Measurements from ENCODE around the gene ROR1.

- no peak for TF ChIP-seq SMC3 (IDR thresholded peaks at IDR 0.05; ENCODE audit: borderline replicate concordance, low read length)
- no peak for TF ChIP-seq POLR2AphosphoS5 (IDR thresholded peaks at IDR 0.05; ENCODE audit: low read length)
- TF ChIP-seq USF2 (IDR thresholded peaks at IDR 0.05; ENCODE audit: borderline replicate concordance, low read depth, low read length) = no peak
- no peak for TF ChIP-seq IRF5 (IDR thresholded peaks at IDR 0.05; ENCODE audit: borderline replicate concordance)
- no peak for TF ChIP-seq TAF1 (IDR thresholded peaks at IDR 0.05; ENCODE audit: borderline replicate concordance, low read depth, low read length)
- no peak for TF ChIP-seq CTCF (IDR thresholded peaks at IDR 0.05 in 2 of 3, conservative IDR thresholded peaks at IDR 0.05 in 1 of 3; ENCODE audit: control insufficient read depth in 2 of 3, extremely low read depth in 1 of 3, insufficient read depth in 1 of 3, low read depth in 3 of 3, low read length in 3 of 3)
- TF ChIP-seq RUNX3 (IDR thresholded peaks at IDR 0.05; ENCODE audit: low read length) = no peak
- TF ChIP-seq ESRRA (IDR thresholded peaks at IDR 0.05; ENCODE audit: low read length) = no peak
- no peak for TF ChIP-seq NRF1 (conservative IDR thresholded peaks at IDR 0.05; ENCODE audit: low read depth, low read length)
- no peak for TF ChIP-seq ZNF274 (IDR thresholded peaks at IDR 0.05; ENCODE audit: insufficient read depth, insufficient read length)
- no peak for TF ChIP-seq GABPA (IDR thresholded peaks at IDR 0.05; ENCODE audit: low read depth)
Measured at GRCh38 chr1:64055310-64055709, 281.5 kb downstream of the ROR1 start.
